Breast epithelium (tissue), 3 donors: Measurements from ENCODE around the gene RDH13.

Source experiments
- POLR2A ChIP-seq: fragments of 450-650 bp; IDR thresholded peaks from one replicate; pipeline ENCODE4 v1.6.1; 2016; ENCODE audit warnings: antibody characterized with exemption, mild to moderate bottlenecking, moderate library complexity
- POLR2AphosphoS5 ChIP-seq, 3 donors: sonication (generic); formaldehyde crosslinking; IDR thresholded peaks; one replicate each; pipeline ENCODE4 v1.6.1; 2017; ENCODE audit warnings: antibody characterized with exemption in 3 of 3
- TF ChIP-seq, protein P1 (sequence below), 3 donors: fragments of 450-650 bp; IDR thresholded peaks; one replicate each; pipeline ENCODE4 v1.5.1; 2016 to 2017; ENCODE audit warnings: antibody characterized with exemption in 3 of 3, mild to moderate bottlenecking in 3 of 3, moderate library complexity in 3 of 3

DNA sequence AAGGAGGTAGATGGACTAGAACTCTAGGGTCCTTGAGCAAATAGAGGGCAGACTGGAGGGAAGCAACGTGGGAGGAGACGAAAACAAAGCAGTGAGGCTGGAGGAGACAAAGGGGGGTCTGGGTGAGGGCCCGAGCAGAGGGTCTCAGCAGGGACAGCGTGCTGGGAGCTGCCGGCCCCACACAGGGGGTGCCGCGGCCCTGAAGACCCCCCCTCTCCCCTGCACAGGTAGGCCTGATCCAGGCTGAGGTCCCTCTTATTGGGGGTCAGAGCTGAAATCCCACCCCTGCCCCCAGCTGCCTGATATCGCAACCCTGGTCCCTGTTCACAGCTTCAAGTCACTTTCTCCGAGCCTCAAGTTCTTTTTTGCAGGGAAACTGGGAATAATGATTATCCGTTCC, 21.5 kb upstream of the RDH13 start:
- TF ChIP-seq, protein P1, sequence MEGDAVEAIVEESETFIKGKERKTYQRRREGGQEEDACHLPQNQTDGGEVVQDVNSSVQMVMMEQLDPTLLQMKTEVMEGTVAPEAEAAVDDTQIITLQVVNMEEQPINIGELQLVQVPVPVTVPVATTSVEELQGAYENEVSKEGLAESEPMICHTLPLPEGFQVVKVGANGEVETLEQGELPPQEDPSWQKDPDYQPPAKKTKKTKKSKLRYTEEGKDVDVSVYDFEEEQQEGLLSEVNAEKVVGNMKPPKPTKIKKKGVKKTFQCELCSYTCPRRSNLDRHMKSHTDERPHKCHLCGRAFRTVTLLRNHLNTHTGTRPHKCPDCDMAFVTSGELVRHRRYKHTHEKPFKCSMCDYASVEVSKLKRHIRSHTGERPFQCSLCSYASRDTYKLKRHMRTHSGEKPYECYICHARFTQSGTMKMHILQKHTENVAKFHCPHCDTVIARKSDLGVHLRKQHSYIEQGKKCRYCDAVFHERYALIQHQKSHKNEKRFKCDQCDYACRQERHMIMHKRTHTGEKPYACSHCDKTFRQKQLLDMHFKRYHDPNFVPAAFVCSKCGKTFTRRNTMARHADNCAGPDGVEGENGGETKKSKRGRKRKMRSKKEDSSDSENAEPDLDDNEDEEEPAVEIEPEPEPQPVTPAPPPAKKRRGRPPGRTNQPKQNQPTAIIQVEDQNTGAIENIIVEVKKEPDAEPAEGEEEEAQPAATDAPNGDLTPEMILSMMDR (IDR thresholded peaks at IDR 0.05): no peak
- TF ChIP-seq POLR2AphosphoS5 (IDR thresholded peaks at IDR 0.05) (no peak), POLR2A (no peak)
